GM12891 (cell line): ENCODE results near the gene AP3M1.

Source experiments
- POLR2AphosphoS5 ChIP-seq: IDR thresholded peaks from 2 replicates; pipeline ENCODE4 v1.6.1; 2011; ENCODE audit warnings: low read depth, low read length, control low read depth
- TAF1 ChIP-seq: IDR thresholded peaks from 2 replicates; pipeline ENCODE4 v1.6.1; 2011; ENCODE audit warnings: low read depth, low read length, control low read depth

- TF ChIP-seq POLR2AphosphoS5, result no peak
- no peak for TF ChIP-seq TAF1
These were observed 53.9 kb downstream of the AP3M1 start for GRCh38 chr10:74096777-74097176.
